ENCODE measurements around the gene MOB3A. TPM values are rescaled to one million over a fixed set of nuclear protein-coding genes. Genes with fewer than 3 reads are reported as not detected.

MOB3A gene
- total RNA-seq, 2 donors from 2014 or later: 11.7 to 22.1 TPM

DNA sequence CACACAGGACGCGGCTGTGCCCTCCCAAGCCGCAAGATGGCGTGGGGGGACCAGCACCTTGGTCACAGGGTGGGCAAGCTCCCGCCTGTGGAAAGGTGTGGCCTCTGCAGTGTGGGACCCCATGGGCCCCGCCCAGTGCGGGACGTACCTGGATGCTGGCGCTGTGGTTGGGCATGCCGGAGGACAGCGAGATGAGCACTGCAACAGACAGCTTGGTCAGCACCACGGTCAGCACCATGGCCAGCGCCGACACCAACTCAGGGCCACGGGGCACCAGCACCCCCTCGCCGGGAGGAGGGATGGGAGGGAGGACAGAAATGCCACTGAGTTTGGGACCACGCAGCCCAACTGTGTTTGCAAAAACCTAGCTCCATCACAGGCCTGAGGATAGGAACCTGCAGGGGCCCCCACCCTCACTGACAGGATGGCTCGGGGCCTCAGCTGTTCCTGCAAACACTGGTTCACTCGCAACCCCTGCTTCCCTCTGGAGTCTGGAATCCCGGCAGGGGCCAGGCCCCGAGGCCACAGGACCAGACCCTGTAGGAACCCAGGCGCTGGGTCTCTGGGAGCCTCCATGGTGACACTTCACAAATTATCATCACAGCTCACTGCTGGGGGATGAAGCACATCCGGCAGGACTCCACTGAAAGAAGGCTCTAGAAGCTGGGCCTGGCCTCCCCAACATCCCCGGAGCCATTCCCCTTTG, 27.7 kb upstream of the MOB3A start:
- Histone ChIP-seq H3K4me1 (no peaks in the 10 kb centered on the region), H3K27me3 (no peaks in the 10 kb centered on the region), H3K4me3 (no peak overlapping the region), H3K36me3 (replicated peaks in 1 of 2; ENCODE audit: insufficient read depth in 1 of 2, low read depth in 2 of 2) (peaks cover 10 to 41% of the 10 kb centered on the region in 2 donors), H3K9me3 (no peaks in the 10 kb centered on the region), H3K27ac (no peak overlapping the region)
- ATAC-seq: no peak
- no peak for DNase-seq
- intact Hi-C loops (cut with DNase I): no loop called here
- 85 to 87% methylated on average over 3 to 25 of the region's 25 CpGs for WGBS, 2 donors
- no peak for TF ChIP-seq POLR2A (IDR thresholded peaks at IDR 0.05)
- TF ChIP-seq, protein P1, sequence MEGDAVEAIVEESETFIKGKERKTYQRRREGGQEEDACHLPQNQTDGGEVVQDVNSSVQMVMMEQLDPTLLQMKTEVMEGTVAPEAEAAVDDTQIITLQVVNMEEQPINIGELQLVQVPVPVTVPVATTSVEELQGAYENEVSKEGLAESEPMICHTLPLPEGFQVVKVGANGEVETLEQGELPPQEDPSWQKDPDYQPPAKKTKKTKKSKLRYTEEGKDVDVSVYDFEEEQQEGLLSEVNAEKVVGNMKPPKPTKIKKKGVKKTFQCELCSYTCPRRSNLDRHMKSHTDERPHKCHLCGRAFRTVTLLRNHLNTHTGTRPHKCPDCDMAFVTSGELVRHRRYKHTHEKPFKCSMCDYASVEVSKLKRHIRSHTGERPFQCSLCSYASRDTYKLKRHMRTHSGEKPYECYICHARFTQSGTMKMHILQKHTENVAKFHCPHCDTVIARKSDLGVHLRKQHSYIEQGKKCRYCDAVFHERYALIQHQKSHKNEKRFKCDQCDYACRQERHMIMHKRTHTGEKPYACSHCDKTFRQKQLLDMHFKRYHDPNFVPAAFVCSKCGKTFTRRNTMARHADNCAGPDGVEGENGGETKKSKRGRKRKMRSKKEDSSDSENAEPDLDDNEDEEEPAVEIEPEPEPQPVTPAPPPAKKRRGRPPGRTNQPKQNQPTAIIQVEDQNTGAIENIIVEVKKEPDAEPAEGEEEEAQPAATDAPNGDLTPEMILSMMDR (IDR thresholded peaks at IDR 0.05): no peak

DNA sequence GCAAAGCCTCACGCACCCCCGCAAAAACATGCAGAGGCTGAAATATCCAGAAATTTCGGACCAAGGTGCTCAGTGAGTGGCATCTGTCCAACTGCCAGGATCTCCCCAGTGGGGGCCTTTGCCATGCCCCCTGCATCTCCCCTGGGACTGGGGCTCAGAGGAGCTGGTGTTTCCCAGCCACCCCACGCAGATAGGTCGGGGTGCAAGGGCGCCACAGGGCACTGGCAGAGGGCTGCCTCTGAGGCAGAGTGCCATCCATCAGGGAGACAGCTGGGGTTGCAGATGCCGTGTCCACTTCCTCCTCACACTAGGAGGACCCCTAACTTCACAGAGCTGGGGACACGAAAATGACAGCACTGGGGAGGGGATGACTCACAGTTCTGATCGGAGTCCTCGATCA, 26.9 kb upstream of the MOB3A start:
- TF ChIP-seq POLR2A (IDR thresholded peaks at IDR 0.05): no peak
- TF ChIP-seq, protein P1 (IDR thresholded peaks at IDR 0.05): no peak
- Histone ChIP-seq H3K27ac (no peak overlapping the region), H3K4me1 (peaks cover 4% of the 10 kb centered on the region), H3K9me3 (no peaks in the 10 kb centered on the region), H3K27me3 (no peaks in the 10 kb centered on the region), H3K36me3 (replicated peaks in 1 of 2; ENCODE audit: insufficient read depth in 1 of 2, low read depth in 2 of 2) (peaks cover 10 to 46% of the 10 kb centered on the region in 2 donors), H3K4me3 (no peak overlapping the region)
- 87 to 97% methylated on average over 7 to 9 of the region's 10 CpGs for WGBS, 2 donors
- no peak for DNase-seq
- ATAC-seq: no peak
- intact Hi-C loops (cut with DNase I): no loop called here

DNA sequence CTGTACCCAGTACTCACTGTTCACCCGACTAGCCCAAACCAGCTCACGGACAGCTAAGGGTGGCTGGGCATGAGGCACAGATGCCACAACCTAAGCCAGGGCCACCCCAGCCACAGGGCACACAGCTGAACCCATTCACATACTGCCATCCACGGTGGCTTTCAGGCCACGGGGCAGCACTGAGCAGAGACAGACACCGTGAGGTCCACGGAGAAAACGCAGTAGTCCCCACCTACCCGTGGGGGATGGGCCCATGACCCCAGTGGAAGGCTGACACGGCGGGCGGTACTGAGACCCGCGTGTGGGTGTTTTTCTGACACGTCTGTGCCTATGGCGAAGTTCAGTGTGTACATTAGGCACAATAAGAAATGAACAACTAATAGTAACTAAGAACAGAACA, 26.1 kb upstream of the MOB3A start:
- H3K36me3 ChIP-seq (replicated peaks in 1 of 2; ENCODE audit: insufficient read depth in 1 of 2, low read depth in 2 of 2): peaks cover 10 to 41% of the 10 kb centered on the region in 2 donors

DNA sequence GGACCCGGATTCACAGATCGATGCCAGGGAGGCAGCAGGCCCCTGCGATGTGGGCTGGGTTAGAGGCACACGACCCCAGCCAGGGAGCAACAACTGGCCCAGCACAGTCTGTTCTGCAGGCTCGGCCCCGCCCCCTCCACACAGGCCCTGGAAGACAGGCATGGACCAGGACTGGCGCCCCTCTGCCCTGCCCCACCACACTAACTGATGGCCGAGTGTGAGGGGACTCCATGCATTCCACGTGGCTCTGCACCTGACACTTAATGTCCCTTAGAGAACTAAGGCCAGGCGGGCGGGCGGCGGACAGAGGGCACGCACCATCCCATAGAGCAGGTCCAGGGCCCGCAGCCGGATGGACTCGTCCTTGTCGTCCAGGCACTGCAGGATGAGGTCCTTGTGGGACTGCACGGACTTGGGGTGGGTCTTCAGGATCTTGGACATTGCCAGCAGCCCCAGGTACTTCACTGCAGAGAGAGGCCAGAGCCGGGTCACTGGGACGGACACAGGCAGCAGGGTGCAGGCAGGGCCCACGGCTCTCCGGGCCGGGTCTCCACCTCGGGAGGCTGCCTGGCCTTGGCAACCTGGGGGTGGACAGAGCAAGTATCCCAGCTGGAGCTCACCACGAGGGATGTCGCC, 25.4 kb upstream of the MOB3A start:
- 88 to 98% methylated on average over 9 to 27 of the region's 27 CpGs for WGBS, 2 donors
- H3K27ac ChIP-seq: no peak overlapping the region
- intact Hi-C loops (cut with DNase I): no loop called here
- peaks cover 13% of the 10 kb centered on the region for H3K4me1 ChIP-seq
- no peak for DNase-seq
- H3K4me3 ChIP-seq: no peak overlapping the region
- no peak for TF ChIP-seq POLR2A (IDR thresholded peaks at IDR 0.05)
- TF ChIP-seq, protein P1 (IDR thresholded peaks at IDR 0.05): no peak
- peaks cover 13 to 43% of the 10 kb centered on the region in 2 donors for H3K36me3 ChIP-seq (replicated peaks in 1 of 2; ENCODE audit: insufficient read depth in 1 of 2, low read depth in 2 of 2)
- no peaks in the 10 kb centered on the region for H3K9me3 ChIP-seq
- H3K27me3 ChIP-seq: no peaks in the 10 kb centered on the region
- no peak for ATAC-seq

More for the DNA sequence above, 26.1 kb upstream of the MOB3A start:
- Histone ChIP-seq H3K9me3 (no peaks in the 10 kb centered on the region), H3K4me1 (peaks cover 11% of the 10 kb centered on the region), H3K4me3 (no peak overlapping the region), H3K27ac (no peak overlapping the region), H3K27me3 (no peaks in the 10 kb centered on the region)
- no peak for DNase-seq
- no peak for ATAC-seq
- WGBS, 2 donors: 83 to 91% methylated on average over 10 to 15 of the region's 15 CpGs
- no peak for TF ChIP-seq POLR2A (IDR thresholded peaks at IDR 0.05)
- TF ChIP-seq, protein P1 (IDR thresholded peaks at IDR 0.05): no peak
- intact Hi-C loops (cut with DNase I): no loop called here

All from body of pancreas (tissue), 4 donors.